GM19035 (cell line): Measurements from ENCODE around the gene ZBBX.

Source experiments
- ATAC-seq: cut with Tn5 transposase; IDR thresholded peaks from one replicate; pipeline ENCODE4 v1.9.1; 2021; ENCODE audit not compliant: unreplicated experiment

Gene ZBBX

GRCh38 chr3:167306319-167306718 lies 73.8 kb downstream of the ZBBX start:
- ATAC-seq: no peak

GRCh38 chr3:167305340-167305890 lies 74.7 kb downstream of the ZBBX start:
- ATAC-seq: no peak

GRCh38 chr3:167304077-167304476 lies 76.0 kb downstream of the ZBBX start:
- no peak for ATAC-seq

- no peak for ATAC-seq
Measured at GRCh38 chr3:167302678-167303077, 77.4 kb downstream of the ZBBX start.

GRCh38 chr3:167300207-167300606 lies 79.9 kb downstream of the ZBBX start:
- no peak for ATAC-seq

- no peak for ATAC-seq
Measured at GRCh38 chr3:167289435-167289834, 90.7 kb downstream of the ZBBX start.

GRCh38 chr3:167288737-167289136 lies 91.4 kb downstream of the ZBBX start:
- ATAC-seq: no peak

GRCh38 chr3:167287308-167287707 lies 92.8 kb downstream of the ZBBX start:
- no peak for ATAC-seq

- no peak for ATAC-seq
Measured at GRCh38 chr3:167274141-167274874, 105.8 kb downstream of the ZBBX start.

GRCh38 chr3:167253037-167253436 lies 127.1 kb downstream of the ZBBX start:
- ATAC-seq: no peak

GRCh38 chr3:167251678-167252077 lies 128.4 kb downstream of the ZBBX start:
- ATAC-seq: no peak

- ATAC-seq: no peak
Measured at GRCh38 chr3:167246252-167246651, 133.8 kb downstream of the ZBBX start.

- ATAC-seq: no peak
Measured at GRCh38 chr3:167241048-167241845, 138.8 kb downstream of the ZBBX start.

GRCh38 chr3:167228135-167228534 lies 152.0 kb downstream of the ZBBX start:
- no peak for ATAC-seq

- ATAC-seq: no peak
Measured at GRCh38 chr3:167225821-167226220, 154.3 kb downstream of the ZBBX start.

GRCh38 chr3:167209011-167209410 lies 171.1 kb downstream of the ZBBX start:
- ATAC-seq: no peak

GRCh38 chr3:167203062-167203461 lies 177.0 kb downstream of the ZBBX start:
- no peak for ATAC-seq

GRCh38 chr3:167198949-167199600 lies 181.0 kb downstream of the ZBBX start:
- no peak for ATAC-seq
